Measurements from ENCODE around the gene STAG2.

DNA sequence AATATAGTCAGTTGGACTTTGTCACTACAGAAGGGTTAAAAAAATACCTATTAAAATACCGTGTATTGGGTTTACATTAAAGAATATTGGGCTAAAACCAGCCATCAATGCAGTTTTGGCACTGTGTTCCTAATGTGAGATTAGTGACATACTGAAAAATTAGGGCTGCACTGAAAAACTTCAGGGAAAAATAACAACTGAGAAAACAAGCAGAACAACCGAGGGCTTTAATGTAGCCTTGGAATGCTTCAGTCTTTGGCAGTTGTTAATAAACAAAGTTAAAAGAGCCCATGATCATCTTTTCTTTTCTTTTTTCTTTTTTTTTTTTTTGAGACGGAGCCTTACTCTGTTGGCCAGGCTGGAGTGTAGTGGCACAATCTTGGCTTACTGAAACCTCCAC, 12.4 kb downstream of the STAG2 start:
- TF ChIP-seq, protein P1, sequence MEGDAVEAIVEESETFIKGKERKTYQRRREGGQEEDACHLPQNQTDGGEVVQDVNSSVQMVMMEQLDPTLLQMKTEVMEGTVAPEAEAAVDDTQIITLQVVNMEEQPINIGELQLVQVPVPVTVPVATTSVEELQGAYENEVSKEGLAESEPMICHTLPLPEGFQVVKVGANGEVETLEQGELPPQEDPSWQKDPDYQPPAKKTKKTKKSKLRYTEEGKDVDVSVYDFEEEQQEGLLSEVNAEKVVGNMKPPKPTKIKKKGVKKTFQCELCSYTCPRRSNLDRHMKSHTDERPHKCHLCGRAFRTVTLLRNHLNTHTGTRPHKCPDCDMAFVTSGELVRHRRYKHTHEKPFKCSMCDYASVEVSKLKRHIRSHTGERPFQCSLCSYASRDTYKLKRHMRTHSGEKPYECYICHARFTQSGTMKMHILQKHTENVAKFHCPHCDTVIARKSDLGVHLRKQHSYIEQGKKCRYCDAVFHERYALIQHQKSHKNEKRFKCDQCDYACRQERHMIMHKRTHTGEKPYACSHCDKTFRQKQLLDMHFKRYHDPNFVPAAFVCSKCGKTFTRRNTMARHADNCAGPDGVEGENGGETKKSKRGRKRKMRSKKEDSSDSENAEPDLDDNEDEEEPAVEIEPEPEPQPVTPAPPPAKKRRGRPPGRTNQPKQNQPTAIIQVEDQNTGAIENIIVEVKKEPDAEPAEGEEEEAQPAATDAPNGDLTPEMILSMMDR (IDR thresholded peaks at IDR 0.05), result no peak
- TF ChIP-seq EP300 (IDR thresholded peaks at IDR 0.05), result no peak

Measured in sigmoid colon (tissue), 4 donors.